Spleen (tissue), 11 donors: ENCODE measurements around the gene SF3A1. TPM values are rescaled to one million over a fixed set of nuclear protein-coding genes. Genes with fewer than 3 reads are reported as not detected.

Source experiments
- DNase-seq: peaks from one replicate; pipeline ENCODE4 v3.0.0-alpha.2; 2020
- H3K27ac ChIP-seq, 8 donors: fragments of 200-600 bp; sonication (generic) in 7 of 8; 1 replicate in 4 of 8; 2 replicates in 4 of 8; pipeline versions ENCODE4 v1.5.0 to v1.8.0; 2016 to 2021; ENCODE audit warnings: inconsistent platforms in 4 of 8, mild to moderate bottlenecking in 4 of 8, moderate library complexity in 1 of 8
- H3K27me3 ChIP-seq, 7 donors: fragments of 200-600 bp; sonication (generic) in 6 of 7; replicated peaks in 1 of 7; 1 replicate in 4 of 7; 2 replicates in 3 of 7; pipeline versions ENCODE4 v1.5.0 to v1.8.0; 2016 to 2021; ENCODE audit warnings: inconsistent platforms in 3 of 7, mild to moderate bottlenecking in 1 of 7
- H3K36me3 ChIP-seq, 6 donors: fragments of 200-600 bp; sonication (generic) in 5 of 6; 1 replicate in 4 of 6; 2 replicates in 2 of 6; pipeline versions ENCODE4 v1.5.0 to v1.8.0; 2016 to 2021; ENCODE audit warnings: inconsistent platforms in 2 of 6
- H3K4me1 ChIP-seq, 6 donors: fragments of 200-600 bp; sonication (generic) in 5 of 6; 1 replicate in 3 of 6; 2 replicates in 3 of 6; pipeline versions ENCODE4 v1.5.0 to v1.8.0; 2016 to 2021; ENCODE audit warnings: inconsistent platforms in 3 of 6
- H3K4me3 ChIP-seq, 8 donors: fragments of 200-600 bp; sonication (generic) in 7 of 8; 1 replicate in 4 of 8; 2 replicates in 4 of 8; pipeline versions ENCODE4 v1.5.0 to v1.8.0; 2016 to 2021; ENCODE audit warnings: inconsistent platforms in 4 of 8, mild to moderate bottlenecking in 4 of 8, moderate library complexity in 2 of 8
- H3K9me3 ChIP-seq, 8 donors: fragments of 200-600 bp; sonication (generic) in 7 of 8; 1 replicate in 4 of 8; 2 replicates in 4 of 8; pipeline versions ENCODE4 v1.5.0 to v1.8.0; 2016 to 2021; ENCODE audit warnings: inconsistent platforms in 4 of 8
- POLR2A ChIP-seq, 3 donors: fragments of 450-650 bp; IDR thresholded peaks; one replicate each; pipeline ENCODE4 v1.5.1; 2017; ENCODE audit warnings: antibody characterized with exemption in 3 of 3, mild to moderate bottlenecking in 1 of 3
- POLR2AphosphoS5 ChIP-seq, 3 donors: sonication (generic); formaldehyde crosslinking; IDR thresholded peaks; one replicate each; pipeline ENCODE4 v1.5.1; 2017; ENCODE audit warnings: antibody characterized with exemption in 3 of 3
- WGBS, 5 donors: extraction: QIAGEN DNeasy Blood & Tissue Kit in 3 of 5; methylation state at CpG; one replicate each; pipeline versions ENCODE4 v1.1.5 to v1.1.7; 2013 to 2018; 5-methylcytosine and 5-hydroxymethylcytosine counted together
- intact Hi-C: fragments of 100-400 bp; cut with DNase I; formaldehyde crosslinking; loops from one replicate; pipeline ENCODE4 v1.15.0; 2023; ENCODE audit warnings: low total_unique reads
- polyA plus RNA-seq, 3 donors: library from polyadenylated mRNA; stranded (reverse); fragments of 200-250 nt; gene quantifications; one replicate each; pipeline ENCODE4 v1.2.1, GENCODE V29; 2013
- total RNA-seq, 7 donors: library from RNA; depleted of rRNA in 3 of 7; stranded (reverse); fragments of >200 nt in 3 of 7; fragmentation: NEBNext Ultra II Directional in 4 of 7; extraction: Animal tissue kit (Norgen Biotek cat#: 25700) in 4 of 7; gene quantifications; one replicate each; pipeline versions ENCODE4 v1.1.0 to v1.2.1, GENCODE V29; 2016 to 2021
- TF ChIP-seq, protein P1 (sequence below), 11 experiments: fragments of 200-600 bp in 7 of 11; fragments of 450-650 bp in 4 of 11; sonication (generic) in 4 of 11; IDR thresholded peaks in 8 of 11; conservative IDR thresholded peaks in 3 of 11; 1 replicate in 7 of 11; 2 replicates in 4 of 11; pipeline versions ENCODE4 v1.4.0 to v1.8.0; 2016 to 2021; ENCODE audit warnings: antibody characterized with exemption in 11 of 11, inconsistent platforms in 4 of 11, mild to moderate bottlenecking in 1 of 11
- donor health status: healthy with polysubstance abuse.
- donor health status: DM: no; HTN: no; CAD: no; lungs with moderate emphysema.
- donor health status: DM: no; HTN: no; CAD: no.
- donor health status: Bipolar disorder and iron deficiency.
- donor health status: healthy.
- donor health status: DM: no; HTN: no; CAD: no.
- donor health status: DM: yes; HTN: yes; CAD: no.

The SF3A1 gene
- total and polyA plus RNA-seq, 10 donors = 14.9 to 223 (median 175) TPM

DNA sequence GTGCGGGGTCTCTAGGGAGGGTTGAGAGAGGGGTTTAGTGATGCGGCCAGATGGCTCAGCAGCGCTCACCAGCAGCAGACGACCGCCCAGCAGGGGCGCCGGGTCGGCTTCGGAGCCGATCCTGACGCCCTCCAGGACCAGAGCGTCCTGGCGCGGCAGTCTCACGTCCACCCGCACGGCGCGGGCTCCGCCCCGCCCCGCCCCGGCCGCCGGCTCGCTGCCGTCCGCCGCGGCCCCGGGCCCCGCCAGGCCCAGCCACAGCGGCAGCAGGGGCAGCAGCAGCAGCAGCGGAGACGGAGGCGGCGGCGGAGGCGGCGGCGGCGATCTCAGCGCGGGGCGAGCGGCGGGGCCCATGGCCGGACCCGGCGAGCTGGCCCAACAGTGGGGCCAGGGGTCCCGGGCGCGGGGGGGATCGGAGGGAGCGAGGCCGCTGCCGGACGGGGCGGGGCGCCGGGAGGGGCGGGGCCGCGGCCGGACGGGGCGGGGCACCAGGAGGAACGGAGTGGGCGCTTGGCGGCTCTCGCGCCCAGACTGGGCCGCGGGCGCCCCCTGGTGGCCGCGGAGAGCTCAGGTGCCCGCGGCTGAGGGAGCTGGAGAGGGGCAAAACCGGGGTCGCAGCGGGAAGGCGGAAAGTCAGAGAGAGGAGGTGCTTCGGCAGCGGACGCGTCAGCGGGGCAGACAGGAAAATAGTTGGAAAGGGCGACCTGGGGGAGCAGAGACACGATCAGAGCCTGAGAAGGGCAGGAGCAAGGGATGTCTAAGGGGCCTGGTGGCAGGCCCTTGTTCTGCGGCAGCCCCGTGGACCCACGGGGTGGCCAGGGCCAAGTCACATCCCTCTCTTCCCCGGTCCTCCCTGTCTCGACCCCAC is 30.5 kb upstream of the SF3A1 start, which contains the start of gene RNF215:
RNF215 (minus strand) TSS at position 452 of the 868 bp plus-strand sequence; CDS start at position 354, 98 bp downstream.
- Histone ChIP-seq H3K9me3 (no peaks in the 10 kb centered on the region), H3K27me3 (no peaks in the 10 kb centered on the region), H3K36me3 (peaks cover 0 to 24% (median 0%) of the 10 kb centered on the region in 6 donors), H3K27ac (peak within 1 kb of the TSS in 7 of 8 donors; percentile 44 to 92 (median 73)), H3K4me3 (peak within 1 kb of the TSS; percentile 24 to 81 (median 44)), H3K4me1 (peaks cover 6 to 33% (median 16%) of the 10 kb centered on the region in 6 donors)
- TF ChIP-seq POLR2AphosphoS5 (IDR thresholded peaks at IDR 0.05) (peak; percentile 11 to 69 (median 38)), POLR2A (IDR thresholded peaks at IDR 0.05) (no peak)
- TF ChIP-seq, protein P1, sequence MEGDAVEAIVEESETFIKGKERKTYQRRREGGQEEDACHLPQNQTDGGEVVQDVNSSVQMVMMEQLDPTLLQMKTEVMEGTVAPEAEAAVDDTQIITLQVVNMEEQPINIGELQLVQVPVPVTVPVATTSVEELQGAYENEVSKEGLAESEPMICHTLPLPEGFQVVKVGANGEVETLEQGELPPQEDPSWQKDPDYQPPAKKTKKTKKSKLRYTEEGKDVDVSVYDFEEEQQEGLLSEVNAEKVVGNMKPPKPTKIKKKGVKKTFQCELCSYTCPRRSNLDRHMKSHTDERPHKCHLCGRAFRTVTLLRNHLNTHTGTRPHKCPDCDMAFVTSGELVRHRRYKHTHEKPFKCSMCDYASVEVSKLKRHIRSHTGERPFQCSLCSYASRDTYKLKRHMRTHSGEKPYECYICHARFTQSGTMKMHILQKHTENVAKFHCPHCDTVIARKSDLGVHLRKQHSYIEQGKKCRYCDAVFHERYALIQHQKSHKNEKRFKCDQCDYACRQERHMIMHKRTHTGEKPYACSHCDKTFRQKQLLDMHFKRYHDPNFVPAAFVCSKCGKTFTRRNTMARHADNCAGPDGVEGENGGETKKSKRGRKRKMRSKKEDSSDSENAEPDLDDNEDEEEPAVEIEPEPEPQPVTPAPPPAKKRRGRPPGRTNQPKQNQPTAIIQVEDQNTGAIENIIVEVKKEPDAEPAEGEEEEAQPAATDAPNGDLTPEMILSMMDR (IDR thresholded peaks at IDR 0.05 in 8 of 11, conservative IDR thresholded peaks at IDR 0.05 in 3 of 11) = peak; percentile 90 to 97 (median 95)
- peak; percentile 96 for DNase-seq
- 1 to 8% (median 2%) methylated on average over 28 to 95 of the region's 95 CpGs for WGBS, 5 donors
- intact Hi-C loops = loop anchor here (5.0 to 10.0 kb wide), 3 partner anchors 100 to 272 kb away; partner anchors contain the start of gene CASTOR1

DNA sequence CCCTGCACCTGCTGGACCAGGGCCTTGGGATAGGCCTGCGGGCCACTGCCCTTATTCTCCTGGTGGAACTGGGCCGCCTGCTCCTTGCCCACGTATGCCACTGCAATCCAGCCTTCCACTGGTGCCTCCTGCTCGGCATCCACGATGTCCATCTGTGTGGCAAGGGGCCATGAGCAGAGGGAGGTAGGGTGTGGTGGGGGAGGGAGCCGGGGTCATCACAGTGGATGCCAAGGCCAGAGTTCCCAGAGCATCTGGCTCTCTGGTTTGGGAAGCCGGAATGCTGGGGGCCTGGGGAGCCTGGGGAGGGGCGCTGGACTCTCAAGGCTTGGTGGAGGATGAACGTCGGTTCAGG is 29.9 kb upstream of the SF3A1 start:
- Histone ChIP-seq H3K27me3 (no peaks in the 10 kb centered on the region), H3K9me3 (no peaks in the 10 kb centered on the region), H3K36me3 (peaks cover 0 to 30% (median 0%) of the 10 kb centered on the region in 6 donors), H3K4me3 (peak overlapping the region; percentile 24 to 81 (median 44)), H3K27ac (peak overlapping the region in 7 of 8 donors; percentile 44 to 92 (median 73)), H3K4me1 (peaks cover 6 to 29% (median 16%) of the 10 kb centered on the region in 6 donors)
- intact Hi-C loops = loop anchor here (5.0 to 10.0 kb wide), 3 partner anchors 99 to 272 kb away; partner anchors contain the start of gene CASTOR1
- 28 to 42% (median 32%) methylated on average over 9 to 10 of the region's 10 CpGs for WGBS, 5 donors
- DNase-seq = no peak
- TF ChIP-seq, protein P1 (IDR thresholded peaks at IDR 0.05 in 8 of 11, conservative IDR thresholded peaks at IDR 0.05 in 3 of 11) = no peak
- TF ChIP-seq POLR2A (IDR thresholded peaks at IDR 0.05) (no peak), POLR2AphosphoS5 (IDR thresholded peaks at IDR 0.05) (no peak)

DNA sequence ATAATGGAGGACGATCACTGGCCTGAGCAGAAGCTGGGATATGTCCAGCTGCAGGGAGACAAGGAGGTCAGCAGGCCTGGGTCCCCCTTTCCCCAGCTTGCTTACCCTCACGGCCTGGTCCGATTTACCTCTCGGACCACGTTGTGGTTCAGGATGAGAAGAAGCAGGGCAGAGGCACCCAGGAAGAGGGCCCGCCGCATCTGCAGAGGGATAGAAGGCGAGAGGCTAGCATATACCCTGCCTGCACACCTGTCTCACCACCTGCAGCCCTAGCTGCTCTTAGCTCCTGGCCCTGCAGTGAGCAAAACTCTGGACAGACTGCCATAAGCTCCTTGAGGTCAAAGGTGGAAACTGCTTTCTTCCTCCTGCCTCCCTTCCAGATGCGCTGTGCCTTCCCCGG is 29.2 kb upstream of the SF3A1 start:
- 92 to 99% (median 94%) methylated on average over 10 of the region's 10 CpGs for WGBS, 5 donors
- Histone ChIP-seq H3K4me1 (peaks cover 6 to 23% (median 14%) of the 10 kb centered on the region in 6 donors), H3K36me3 (peaks cover 0 to 36% (median 0%) of the 10 kb centered on the region in 6 donors), H3K27ac (no peak overlapping the region), H3K4me3 (peak overlapping the region in 1 of 8 donors; percentile 81), H3K27me3 (no peaks in the 10 kb centered on the region), H3K9me3 (no peaks in the 10 kb centered on the region)
- intact Hi-C loops = loop anchor here (5.0 to 10.0 kb wide), 3 partner anchors 99 to 271 kb away; partner anchors contain the start of gene CASTOR1
- DNase-seq = no peak
- TF ChIP-seq POLR2AphosphoS5 (IDR thresholded peaks at IDR 0.05) (no peak), POLR2A (IDR thresholded peaks at IDR 0.05) (no peak)
- TF ChIP-seq, protein P1 (IDR thresholded peaks at IDR 0.05 in 8 of 11, conservative IDR thresholded peaks at IDR 0.05 in 3 of 11) = no peak

DNA sequence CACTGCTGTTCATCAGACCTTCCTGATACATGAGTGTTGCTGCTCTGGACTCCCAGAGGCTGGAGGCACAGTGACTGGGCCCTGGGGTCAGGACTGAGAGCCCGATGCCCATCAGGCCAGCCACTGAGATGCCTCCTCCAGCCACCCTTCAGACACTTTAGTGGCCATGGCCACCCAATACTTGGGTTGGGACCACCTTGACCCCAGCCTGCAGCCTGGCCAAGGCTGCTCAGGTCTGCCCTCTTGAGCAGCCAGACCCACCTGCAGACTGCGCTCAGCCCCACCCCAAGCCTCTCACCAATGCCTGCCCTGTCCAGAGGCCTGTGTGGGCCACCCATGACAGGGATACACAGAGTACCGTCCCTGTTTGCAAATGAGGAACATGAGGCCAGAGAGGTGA is 26.4 kb upstream of the SF3A1 start:
- Histone ChIP-seq H3K27me3 (no peaks in the 10 kb centered on the region), H3K4me1 (peaks cover 6 to 21% (median 14%) of the 10 kb centered on the region in 6 donors), H3K9me3 (no peaks in the 10 kb centered on the region), H3K27ac (no peak overlapping the region), H3K36me3 (peaks cover 0 to 56% (median 11%) of the 10 kb centered on the region in 6 donors), H3K4me3 (no peak overlapping the region)
- intact Hi-C loops = loop anchor here (10.0 kb wide), 1 partner anchor 268 kb away; no protein-coding TSS in a partner anchor
- no peak for DNase-seq
- WGBS, 5 donors = 60 to 100% (median 91%) methylated on average over 2 to 3 of the region's 3 CpGs
- TF ChIP-seq POLR2AphosphoS5 (IDR thresholded peaks at IDR 0.05) (no peak), POLR2A (IDR thresholded peaks at IDR 0.05) (no peak)
- TF ChIP-seq, protein P1 (IDR thresholded peaks at IDR 0.05 in 8 of 11, conservative IDR thresholded peaks at IDR 0.05 in 3 of 11) = no peak
